ENCODE data around the gene HHATL. TPM values are rescaled to one million over a fixed set of nuclear protein-coding genes. Genes with fewer than 3 reads are reported as not detected.

Gene HHATL
- total RNA-seq, 1 donor from 2014 or later = not detected

DNA sequence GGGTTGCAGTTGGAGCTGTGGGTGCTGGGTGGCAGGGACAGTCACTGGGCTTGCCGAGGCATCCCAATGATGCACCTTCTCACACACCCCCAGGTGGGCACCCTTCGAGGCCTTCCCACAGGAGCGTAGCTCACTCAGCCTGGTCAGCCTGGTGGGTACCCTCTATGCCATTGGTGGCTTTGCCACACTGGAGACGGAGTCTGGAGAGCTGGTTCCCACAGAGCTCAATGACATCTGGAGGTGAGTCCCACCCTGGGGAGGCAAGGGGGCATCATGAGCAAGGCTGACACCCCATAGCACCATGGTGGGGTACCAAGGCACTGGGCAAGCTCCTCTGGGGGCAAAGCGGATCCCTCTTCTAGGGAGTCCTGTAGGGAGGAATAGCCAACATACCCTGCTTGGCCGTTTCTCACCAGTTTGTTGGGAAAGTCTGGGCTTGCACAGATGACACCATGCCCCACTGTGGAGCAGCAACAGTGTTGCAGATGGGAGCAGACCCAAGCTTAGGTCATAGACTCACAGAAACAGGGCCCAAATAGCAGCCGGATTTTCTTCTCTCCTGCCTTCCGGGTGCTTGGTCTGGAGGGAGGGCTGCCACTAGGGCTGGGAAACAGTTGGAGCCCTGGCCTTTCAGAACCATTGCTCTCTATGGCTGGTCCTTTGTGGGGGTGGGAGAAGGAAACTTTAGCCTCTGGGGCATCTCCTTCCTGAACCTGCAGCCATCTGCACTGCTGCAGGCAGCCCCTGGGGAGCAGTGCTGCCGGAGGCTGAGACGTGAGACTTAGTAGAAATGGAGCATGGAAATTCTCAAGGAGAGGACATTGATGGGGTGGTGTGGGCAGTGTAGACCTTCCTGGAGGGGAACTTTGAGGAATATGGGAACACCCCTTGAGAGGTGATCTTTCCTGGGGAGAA is 11.6 kb downstream of the HHATL start:
- DNase-seq = no peak
- Mint-ChIP-seq H3K9me3 (no peaks in the 10 kb centered on the region), H3K4me1 (no peaks in the 10 kb centered on the region), H3K4me3 (no peak overlapping the region), H3K27me3 (peaks cover 7% of the 10 kb centered on the region), H3K36me3 (ENCODE audit: low read depth) (no peaks in the 10 kb centered on the region), H3K27ac (no peak overlapping the region)
- intact Hi-C loops (cut with micrococcal nuclease) = no loop called here

DNA sequence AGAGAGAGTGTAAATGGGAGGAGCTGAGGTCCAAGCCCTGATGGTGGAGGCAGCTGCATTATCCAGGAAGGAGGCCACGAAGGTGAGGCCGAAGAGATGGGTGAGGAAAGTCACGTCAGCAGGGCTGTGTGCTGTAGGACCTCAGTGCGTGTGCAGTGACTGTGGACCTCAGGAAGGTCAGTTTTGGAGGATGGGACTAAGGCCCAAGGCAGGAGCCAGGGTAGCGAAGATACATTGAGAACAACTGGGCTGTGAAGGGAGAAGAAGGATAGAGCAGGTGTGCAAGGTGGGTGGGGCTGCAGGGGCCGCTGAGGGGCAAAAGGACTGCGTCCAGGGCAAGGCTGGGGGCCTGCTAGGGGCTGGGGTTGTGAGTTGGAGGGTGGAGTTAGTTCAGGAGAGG is 12.4 kb downstream of the HHATL start:
- Mint-ChIP-seq H3K9me3 (no peaks in the 10 kb centered on the region), H3K27ac (no peak overlapping the region), H3K4me3 (no peak overlapping the region), H3K27me3 (peaks cover 12% of the 10 kb centered on the region), H3K36me3 (ENCODE audit: low read depth) (no peaks in the 10 kb centered on the region), H3K4me1 (peaks cover 2% of the 10 kb centered on the region)
- no peak for DNase-seq
- intact Hi-C loops (cut with micrococcal nuclease) = no loop called here

DNA sequence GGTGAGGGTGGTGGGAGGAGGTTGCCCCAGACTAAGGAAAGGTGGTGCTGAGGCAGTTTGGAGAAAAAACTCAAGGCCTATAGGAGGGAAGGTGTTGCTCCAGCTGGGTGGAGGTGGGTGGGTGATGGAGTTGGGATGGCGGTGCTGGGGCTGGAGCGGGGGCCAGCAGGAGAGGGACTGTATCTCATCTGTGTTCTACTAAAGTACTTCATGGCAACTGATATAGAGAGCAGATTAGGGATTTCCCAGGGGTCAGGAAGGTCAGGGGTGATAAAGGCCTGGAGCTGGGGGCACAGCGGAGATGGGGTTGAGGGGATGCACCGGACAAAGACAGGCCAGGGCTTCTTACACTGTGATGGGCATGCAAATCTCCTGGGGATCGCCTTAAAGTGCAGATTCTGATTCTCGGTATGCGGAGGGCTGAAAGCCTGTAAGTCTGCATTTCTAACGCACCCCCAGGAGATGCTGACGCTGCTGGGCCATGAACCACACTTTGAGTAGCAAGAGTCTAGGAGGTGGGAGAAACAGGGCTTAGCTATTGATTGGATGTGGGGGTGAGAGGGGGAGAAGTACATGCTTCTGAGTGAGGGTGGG is 13.1 kb downstream of the HHATL start:
- no peak for DNase-seq
- intact Hi-C loops (cut with micrococcal nuclease) = no loop called here
- no peak overlapping the region for H3K27ac Mint-ChIP-seq

DNA sequence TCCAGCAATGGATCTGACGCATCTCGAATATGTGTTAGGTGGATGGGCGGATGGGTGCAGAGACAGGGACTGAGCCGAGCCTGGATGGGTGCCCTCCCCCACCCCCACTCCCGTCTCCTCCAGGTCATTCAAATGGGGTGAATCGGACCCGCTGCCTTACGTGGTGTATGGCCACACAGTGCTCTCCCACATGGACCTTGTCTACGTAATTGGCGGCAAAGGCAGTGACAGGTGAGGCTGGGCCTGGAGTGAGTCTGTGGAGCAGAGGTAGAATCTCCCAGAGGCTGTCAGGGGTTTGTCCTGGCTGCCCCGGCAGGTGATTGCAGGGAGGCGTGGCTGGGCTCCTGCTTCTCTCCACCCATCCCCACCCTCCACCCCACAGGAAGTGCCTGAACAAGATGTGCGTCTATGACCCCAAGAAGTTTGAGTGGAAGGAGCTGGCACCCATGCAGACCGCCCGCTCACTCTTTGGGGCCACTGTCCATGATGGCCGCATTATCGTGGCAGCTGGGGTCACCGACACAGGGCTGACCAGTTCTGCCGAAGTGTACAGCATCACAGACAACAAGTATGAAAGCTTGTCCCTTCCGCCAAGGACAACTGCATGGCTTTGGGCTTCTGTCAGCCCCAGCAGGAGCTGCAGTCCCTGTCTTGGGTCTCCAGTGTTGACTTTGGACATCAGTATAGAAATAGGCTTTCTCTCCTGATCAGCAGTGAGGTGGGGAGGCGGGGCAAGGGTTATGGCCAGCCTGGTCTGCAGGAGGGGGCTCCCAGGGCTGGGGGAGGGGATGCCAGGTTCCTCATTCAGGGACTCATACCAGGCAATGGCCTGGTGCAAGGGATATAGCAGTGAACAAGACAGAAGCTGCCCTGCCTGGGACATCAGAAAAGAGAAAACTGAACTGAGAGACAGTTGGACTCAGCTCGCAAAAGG is 13.8 kb downstream of the HHATL start:
- intact Hi-C loops (cut with micrococcal nuclease) = no loop called here
- Mint-ChIP-seq H3K36me3 (ENCODE audit: low read depth) (no peaks in the 10 kb centered on the region), H3K9me3 (no peaks in the 10 kb centered on the region), H3K27ac (no peak overlapping the region), H3K4me3 (no peak overlapping the region), H3K27me3 (peaks cover 12% of the 10 kb centered on the region), H3K4me1 (peaks cover 2% of the 10 kb centered on the region)
- DNase-seq = no peak

More for the DNA sequence above, 13.1 kb downstream of the HHATL start:
- no peaks in the 10 kb centered on the region for H3K36me3 Mint-ChIP-seq (ENCODE audit: low read depth)
- peaks cover 2% of the 10 kb centered on the region for H3K4me1 Mint-ChIP-seq
- H3K4me3 Mint-ChIP-seq = no peak overlapping the region
- no peaks in the 10 kb centered on the region for H3K9me3 Mint-ChIP-seq
- H3K27me3 Mint-ChIP-seq = peaks cover 12% of the 10 kb centered on the region

DNA sequence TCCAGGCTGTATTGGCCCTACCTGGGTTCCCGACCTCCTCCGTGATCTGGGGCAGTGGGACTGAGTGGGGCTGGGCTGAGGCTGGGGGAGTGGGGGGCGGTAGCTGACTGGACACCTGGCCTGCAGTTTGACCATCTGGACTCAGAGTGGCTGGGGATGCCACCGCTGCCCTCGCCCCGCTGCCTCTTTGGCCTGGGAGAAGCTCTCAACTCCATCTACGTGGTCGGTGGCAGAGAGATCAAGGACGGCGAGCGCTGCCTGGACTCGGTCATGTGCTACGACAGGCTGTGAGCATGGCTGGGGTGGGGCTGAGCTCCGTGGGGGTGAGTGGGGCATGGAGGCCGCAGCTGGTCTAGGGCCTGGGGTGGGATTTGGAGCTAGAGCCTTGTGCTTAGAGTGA is 14.6 kb downstream of the HHATL start:
- Mint-ChIP-seq H3K4me3 (no peak overlapping the region), H3K9me3 (no peaks in the 10 kb centered on the region), H3K27me3 (peaks cover 12% of the 10 kb centered on the region), H3K4me1 (peaks cover 2% of the 10 kb centered on the region), H3K27ac (no peak overlapping the region), H3K36me3 (ENCODE audit: low read depth) (no peaks in the 10 kb centered on the region)
- no peak for DNase-seq
- intact Hi-C loops (cut with micrococcal nuclease) = no loop called here

DNA sequence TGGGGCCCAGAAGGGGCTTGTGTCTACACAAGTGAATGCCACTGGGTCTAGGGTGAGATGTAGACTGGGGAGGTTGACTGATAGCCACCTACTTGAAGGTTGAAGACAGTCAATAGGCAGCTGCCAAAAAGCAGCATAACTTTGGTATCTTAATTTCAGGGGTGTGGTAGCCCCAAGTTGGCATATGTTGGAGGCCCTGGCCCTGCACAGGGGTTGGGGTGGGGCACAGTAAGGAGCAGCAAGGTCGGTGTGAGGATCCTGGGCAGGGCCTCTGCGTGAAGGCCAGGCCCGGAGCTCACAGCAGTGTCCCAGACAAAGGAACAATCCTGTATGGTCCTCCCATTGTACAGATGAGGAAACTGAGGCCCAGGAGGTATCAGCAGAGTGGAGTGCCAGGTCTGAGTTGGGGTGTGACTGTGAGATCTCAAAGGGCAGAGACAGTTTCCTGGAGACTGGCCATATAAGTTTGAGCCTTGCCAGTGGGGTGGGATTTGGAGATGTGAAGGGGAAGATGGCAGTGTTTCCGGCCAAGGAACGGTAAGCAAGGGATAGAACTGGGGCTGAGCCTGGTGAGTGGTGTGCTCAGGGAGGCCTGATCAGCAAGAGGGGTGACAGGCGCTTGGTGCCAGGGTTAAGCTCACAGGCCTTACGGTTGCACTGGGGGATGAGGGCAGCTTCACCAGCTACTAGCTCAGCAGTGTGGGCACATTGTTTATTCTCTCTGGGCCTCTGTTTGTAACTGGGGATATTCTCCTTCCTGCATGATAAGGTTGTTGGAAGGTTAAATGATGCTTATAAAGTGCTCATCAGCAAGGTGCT is 15.6 kb downstream of the HHATL start:
- Mint-ChIP-seq H3K4me1 (peaks cover 2% of the 10 kb centered on the region), H3K9me3 (no peaks in the 10 kb centered on the region), H3K4me3 (no peak overlapping the region), H3K27ac (no peak overlapping the region), H3K36me3 (ENCODE audit: low read depth) (no peaks in the 10 kb centered on the region), H3K27me3 (peaks cover 12% of the 10 kb centered on the region)
- DNase-seq = no peak
- intact Hi-C loops (cut with micrococcal nuclease) = no loop called here

DNA sequence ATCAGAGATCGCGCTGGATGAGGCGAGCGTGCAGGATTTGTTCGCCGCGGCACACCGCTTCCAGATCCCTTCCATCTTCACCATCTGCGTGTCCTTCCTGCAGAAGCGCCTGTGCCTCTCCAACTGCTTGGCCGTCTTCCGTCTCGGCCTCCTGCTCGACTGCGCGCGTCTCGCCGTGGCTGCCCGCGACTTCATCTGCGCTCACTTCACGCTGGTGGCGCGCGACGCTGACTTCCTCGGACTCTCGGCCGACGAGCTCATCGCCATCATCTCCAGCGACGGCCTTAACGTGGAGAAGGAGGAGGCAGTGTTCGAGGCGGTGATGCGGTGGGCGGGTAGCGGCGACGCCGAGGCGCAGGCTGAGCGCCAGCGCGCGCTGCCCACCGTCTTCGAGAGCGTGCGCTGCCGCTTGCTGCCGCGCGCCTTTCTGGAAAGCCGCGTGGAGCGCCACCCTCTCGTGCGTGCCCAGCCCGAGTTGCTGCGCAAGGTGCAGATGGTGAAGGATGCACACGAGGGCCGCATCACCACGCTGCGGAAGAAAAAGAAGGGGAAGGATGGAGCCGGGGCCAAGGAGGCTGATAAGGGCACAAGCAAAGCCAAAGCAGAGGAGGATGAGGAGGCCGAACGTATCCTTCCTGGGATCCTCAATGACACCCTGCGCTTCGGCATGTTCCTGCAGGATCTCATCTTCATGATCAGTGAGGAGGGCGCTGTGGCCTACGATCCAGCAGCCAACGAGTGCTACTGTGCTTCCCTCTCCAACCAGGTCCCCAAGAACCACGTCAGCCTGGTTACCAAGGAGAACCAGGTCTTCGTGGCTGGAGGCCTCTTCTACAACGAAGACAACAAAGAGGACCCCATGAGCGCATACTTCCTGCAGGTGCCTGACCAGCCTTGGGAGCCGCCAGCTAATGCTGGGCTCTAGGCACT is 16.4 kb downstream of the HHATL start:
- intact Hi-C loops (cut with micrococcal nuclease) = no loop called here
- Mint-ChIP-seq H3K36me3 (ENCODE audit: low read depth) (no peaks in the 10 kb centered on the region), H3K27ac (no peak overlapping the region), H3K9me3 (no peaks in the 10 kb centered on the region), H3K27me3 (peaks cover 15% of the 10 kb centered on the region), H3K4me1 (peaks cover 2% of the 10 kb centered on the region), H3K4me3 (peak overlapping the region; percentile 25)
- DNase-seq = no peak

DNA sequence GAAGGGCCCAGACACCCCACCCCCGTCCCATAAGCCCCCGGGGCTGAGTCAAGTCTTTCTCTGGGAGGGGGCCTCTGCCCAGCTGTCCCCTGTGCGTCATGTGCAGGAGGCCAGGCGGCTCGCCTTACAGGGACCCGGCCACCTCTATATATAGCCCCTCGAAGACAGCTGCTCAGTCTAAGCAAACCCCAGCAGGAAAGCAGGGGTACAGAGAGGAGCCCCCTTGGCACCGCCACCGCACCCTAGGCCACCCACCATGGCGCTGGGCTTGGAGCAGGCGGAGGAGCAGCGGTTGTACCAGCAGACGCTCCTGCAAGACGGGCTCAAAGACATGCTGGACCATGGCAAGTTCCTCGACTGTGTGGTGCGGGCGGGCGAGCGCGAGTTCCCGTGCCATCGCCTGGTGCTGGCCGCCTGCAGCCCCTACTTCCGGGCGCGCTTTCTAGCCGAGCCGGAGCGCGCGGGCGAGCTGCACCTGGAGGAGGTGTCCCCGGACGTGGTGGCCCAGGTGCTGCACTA is 17.2 kb downstream of the HHATL start, which contains the start of gene KLHL40:
KLHL40 (plus strand) TSS at position 175 of the 519 bp plus-strand sequence; CDS start at position 257, 82 bp downstream.
- H3K4me3 Mint-ChIP-seq = peak within 1 kb of the TSS; percentile 25
- H3K9me3 Mint-ChIP-seq = no peaks in the 10 kb centered on the region
- peaks cover 13% of the 10 kb centered on the region for H3K27me3 Mint-ChIP-seq
- peaks cover 2% of the 10 kb centered on the region for H3K4me1 Mint-ChIP-seq
- no peak for DNase-seq
- H3K36me3 Mint-ChIP-seq (ENCODE audit: low read depth) = no peaks in the 10 kb centered on the region
- intact Hi-C loops (cut with micrococcal nuclease) = no loop called here
- no peak within 1 kb of the TSS for H3K27ac Mint-ChIP-seq

DNA sequence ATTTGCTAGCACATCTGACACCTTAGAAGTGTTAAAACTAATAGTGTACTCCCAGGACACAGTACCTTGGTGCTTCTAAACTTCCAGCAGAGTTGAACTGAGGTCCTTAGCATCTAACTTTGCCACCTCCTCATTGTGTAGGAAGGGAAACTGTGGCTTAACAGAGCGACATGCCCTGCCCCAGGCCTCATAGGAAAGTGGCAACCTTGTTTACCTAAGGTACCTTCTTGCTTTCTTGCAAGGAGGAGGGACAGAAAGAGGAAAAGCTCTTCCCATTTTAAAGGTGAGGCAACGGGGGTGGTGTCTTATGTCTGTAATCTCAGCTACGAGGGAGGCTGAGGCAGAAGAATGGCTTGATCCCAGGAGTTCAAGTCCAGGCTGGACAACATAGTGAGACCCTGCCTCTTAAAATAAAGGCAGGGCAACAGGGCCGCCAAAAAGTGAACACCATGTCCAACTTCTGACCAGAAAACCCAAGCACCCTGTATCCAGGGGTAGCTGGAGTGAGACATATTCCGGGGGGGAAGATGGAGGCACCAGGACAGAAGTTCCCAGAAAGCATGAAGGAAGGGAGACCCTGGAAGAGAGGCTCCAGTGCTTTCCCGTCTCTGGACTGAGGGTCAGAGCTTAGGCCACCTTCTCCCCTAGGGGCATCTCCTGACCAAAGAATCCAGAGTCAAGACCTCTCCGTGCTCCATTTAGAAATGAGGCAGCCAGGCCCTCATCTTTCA is 17.8 kb downstream of the HHATL start:
- intact Hi-C loops (cut with micrococcal nuclease) = loop anchor here (1.0 kb wide), 1 partner anchor 46 kb away; no protein-coding TSS in a partner anchor
- DNase-seq = no peak
- H3K4me1 Mint-ChIP-seq = peaks cover 2% of the 10 kb centered on the region
- no peak overlapping the region for H3K4me3 Mint-ChIP-seq
- peaks cover 10% of the 10 kb centered on the region for H3K27me3 Mint-ChIP-seq
- no peaks in the 10 kb centered on the region for H3K36me3 Mint-ChIP-seq (ENCODE audit: low read depth)
- H3K9me3 Mint-ChIP-seq = no peaks in the 10 kb centered on the region
- no peak overlapping the region for H3K27ac Mint-ChIP-seq

DNA sequence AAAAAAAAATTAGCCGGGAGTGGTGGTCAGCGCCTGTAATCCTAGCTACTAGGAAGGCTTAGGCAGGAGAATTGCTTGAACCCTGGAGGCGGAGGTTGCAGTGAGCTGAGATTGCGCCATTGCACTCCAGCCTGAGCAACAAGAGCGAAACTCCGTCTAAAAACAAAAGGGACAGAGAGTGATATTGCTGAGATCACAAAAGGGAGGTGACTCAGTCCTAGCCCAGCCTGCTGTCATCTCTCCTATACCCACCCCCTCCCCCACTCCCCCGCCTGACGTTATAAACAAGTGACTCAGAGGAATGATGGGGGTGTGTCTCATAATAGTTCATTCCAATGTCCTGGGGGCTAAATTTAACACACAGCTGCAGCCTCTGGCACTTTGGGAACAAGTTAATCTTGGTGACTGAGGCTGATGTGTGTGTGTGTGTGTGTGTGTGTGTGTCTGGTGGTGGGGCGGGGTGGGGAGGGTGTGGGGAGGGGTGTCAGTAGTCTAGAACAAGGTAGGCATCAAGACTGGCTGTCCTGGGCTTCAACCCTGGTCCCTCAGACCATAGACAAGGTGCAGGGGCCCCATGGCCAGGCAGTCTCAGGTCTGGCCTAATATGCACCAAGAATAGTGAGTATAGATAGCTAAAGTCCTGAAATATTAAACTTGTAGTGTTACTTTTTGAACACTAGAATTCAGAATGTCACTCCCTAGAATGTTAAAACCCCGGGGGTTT is 18.6 kb downstream of the HHATL start:
- Mint-ChIP-seq H3K36me3 (ENCODE audit: low read depth) (no peaks in the 10 kb centered on the region), H3K4me1 (peaks cover 2% of the 10 kb centered on the region), H3K4me3 (no peak overlapping the region), H3K27ac (no peak overlapping the region), H3K9me3 (peaks cover 3% of the 10 kb centered on the region), H3K27me3 (peaks cover 10% of the 10 kb centered on the region)
- intact Hi-C loops (cut with micrococcal nuclease) = loop anchor here (1.0 kb wide), 1 partner anchor 46 kb away; no protein-coding TSS in a partner anchor
- no peak for DNase-seq
